ENCODE measurements around the gene TMCC2.
A peak's percentile ranks its signal among the peaks of the same experiment; 100 is the strongest.

The TMCC2 gene

GRCh38 chr1:205258719-205259118 lies 31.0 kb downstream of the TMCC2 start:
- Histone ChIP-seq H3K18ac (ENCODE audit: low read length) (no peak overlapping the region), H3K23ac (ENCODE audit: low read length) (no peak overlapping the region), H3K79me2 (ENCODE audit: control insufficient read depth, insufficient read depth, low read length, poor library complexity) (no peaks in the 10 kb centered on the region), H3K79me1 (ENCODE audit: low read length) (peaks cover 11% of the 10 kb centered on the region), H3K4me3 (ENCODE audit: low read depth, low read length) (no peak overlapping the region), H4K91ac (ENCODE audit: low read depth, low read length) (peak overlapping the region; percentile 68), H2AK5ac (ENCODE audit: low read length) (no peak overlapping the region), H3K9ac (ENCODE audit: low read length) (no peak overlapping the region), H3K9me3 (ENCODE audit: insufficient read depth, low read depth, low read length) (no peaks in the 10 kb centered on the region), H3K4ac (ENCODE audit: low read depth, low read length) (no peak overlapping the region), H3K27me3 (ENCODE audit: insufficient read depth, low read length) (no peaks in the 10 kb centered on the region), H2AFZ (ENCODE audit: insufficient read depth, low read length, poor library complexity) (peak overlapping the region; percentile 8), H2BK5ac (ENCODE audit: low read depth, low read length, poor library complexity) (no peak overlapping the region), H3K4me2 (ENCODE audit: low read length) (no peak overlapping the region), H4K8ac (ENCODE audit: low read depth, low read length) (no peak overlapping the region), H3K4me1 (ENCODE audit: control insufficient read depth in 1 of 2, insufficient read depth in 2 of 2, low read length in 2 of 2) (peaks cover 16 to 24% of the 10 kb centered on the region in 2 experiments), H3K27ac (ENCODE audit: low read depth, low read length) (peak overlapping the region; percentile 44), H2BK120ac (ENCODE audit: insufficient read depth, low read length, poor library complexity) (peak overlapping the region; percentile 67), H3K14ac (ENCODE audit: low read length) (no peak overlapping the region), H3K36me3 (ENCODE audit: control insufficient read depth in 1 of 2, insufficient read depth in 2 of 2, low read length in 2 of 2) (no peaks in the 10 kb centered on the region), H2BK12ac (ENCODE audit: low read length) (no peak overlapping the region), H4K12ac (ENCODE audit: low read depth, low read length) (no peak overlapping the region)
- WGBS (ENCODE audit: extremely low coverage, insufficient coverage, insufficient read length): no CpG with 5 or more reads among the region's 8 CpGs
- DNase-seq: peak; percentile 24 to 27

DNA sequence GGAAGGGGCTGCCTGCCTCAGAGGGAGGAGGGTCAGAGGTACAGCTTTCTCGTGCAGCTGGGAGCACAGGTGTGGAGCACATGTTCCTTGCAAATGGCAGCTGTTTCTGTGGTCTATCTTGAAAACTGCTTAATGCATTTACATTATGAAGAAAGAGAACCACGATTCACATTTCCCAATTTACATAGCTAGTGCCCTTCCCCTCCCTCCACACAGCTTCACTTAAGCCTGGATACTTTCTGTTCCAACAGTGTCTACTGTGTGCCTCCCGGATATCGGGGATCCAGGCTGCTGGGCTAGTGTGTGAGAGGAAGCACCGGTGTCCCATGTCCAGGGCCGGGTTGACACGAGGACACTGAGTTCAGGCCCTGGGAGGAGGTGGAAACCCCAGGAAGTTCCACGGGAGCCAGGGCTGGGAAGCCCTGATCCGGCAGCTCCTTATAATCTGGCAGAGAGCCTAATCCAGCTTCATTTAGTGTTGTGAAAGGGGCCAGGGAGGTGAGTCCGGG lies 31.6 kb downstream of the TMCC2 start:
- H2BK12ac ChIP-seq (ENCODE audit: low read length): peak overlapping the region; percentile 61
- H3K27ac ChIP-seq (ENCODE audit: low read depth, low read length): no peak overlapping the region
- peak overlapping the region; percentile 3 for H2BK5ac ChIP-seq (ENCODE audit: low read depth, low read length, poor library complexity)
- H3K79me2 ChIP-seq (ENCODE audit: control insufficient read depth, insufficient read depth, low read length, poor library complexity): no peaks in the 10 kb centered on the region
- H3K36me3 ChIP-seq (ENCODE audit: control insufficient read depth in 1 of 2, insufficient read depth in 2 of 2, low read length in 2 of 2): no peaks in the 10 kb centered on the region
- peak overlapping the region; percentile 32 for H3K18ac ChIP-seq (ENCODE audit: low read length)
- no peaks in the 10 kb centered on the region for H3K9me3 ChIP-seq (ENCODE audit: insufficient read depth, low read depth, low read length)
- no peak for DNase-seq
- H4K8ac ChIP-seq (ENCODE audit: low read depth, low read length): no peak overlapping the region
- no peak overlapping the region for H3K4me2 ChIP-seq (ENCODE audit: low read length)
- peak overlapping the region; percentile 53 for H2BK120ac ChIP-seq (ENCODE audit: insufficient read depth, low read length, poor library complexity)
- no peak overlapping the region for H3K9ac ChIP-seq (ENCODE audit: low read length)
- WGBS (ENCODE audit: extremely low coverage, insufficient coverage, insufficient read length): no CpG with 5 or more reads among the region's 10 CpGs
- peak overlapping the region; percentile 64 for H4K91ac ChIP-seq (ENCODE audit: low read depth, low read length)
- no peak overlapping the region for H3K23ac ChIP-seq (ENCODE audit: low read length)
- peaks cover 11% of the 10 kb centered on the region for H3K79me1 ChIP-seq (ENCODE audit: low read length)
- H3K4me1 ChIP-seq (ENCODE audit: control insufficient read depth in 1 of 2, insufficient read depth in 2 of 2, low read length in 2 of 2): peaks cover 16 to 24% of the 10 kb centered on the region in 2 experiments
- H3K4me3 ChIP-seq (ENCODE audit: low read depth, low read length): no peak overlapping the region
- H3K14ac ChIP-seq (ENCODE audit: low read length): peak overlapping the region; percentile 21
- no peak overlapping the region for H2AFZ ChIP-seq (ENCODE audit: insufficient read depth, low read length, poor library complexity)
- no peak overlapping the region for H4K12ac ChIP-seq (ENCODE audit: low read depth, low read length)
- H3K27me3 ChIP-seq (ENCODE audit: insufficient read depth, low read length): no peaks in the 10 kb centered on the region
- peak overlapping the region; percentile 33 for H2AK5ac ChIP-seq (ENCODE audit: low read length)
- no peak overlapping the region for H3K4ac ChIP-seq (ENCODE audit: low read depth, low read length)

DNA sequence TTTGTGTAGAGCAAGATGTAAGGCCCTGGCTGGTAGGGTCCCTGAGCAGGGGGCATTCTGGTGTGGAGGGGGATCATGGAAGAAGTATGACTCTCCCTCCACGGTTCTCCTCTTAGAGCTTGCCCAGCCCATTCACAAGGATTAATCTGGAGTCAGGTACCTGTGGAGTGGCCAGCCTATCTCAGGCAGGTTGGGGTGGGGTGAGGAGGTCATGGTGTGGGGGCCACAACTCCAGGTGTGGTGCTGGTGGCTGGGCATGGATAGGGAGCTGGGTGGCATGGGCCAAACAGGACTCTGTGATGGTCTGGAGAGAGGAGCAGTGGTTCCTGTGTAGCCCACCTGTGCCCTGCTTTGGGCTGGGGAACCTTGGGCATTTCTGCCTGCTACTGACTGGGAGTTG lies 32.3 kb downstream of the TMCC2 start:
- Histone ChIP-seq H2AK5ac (ENCODE audit: low read length) (peak overlapping the region; percentile 33), H4K8ac (ENCODE audit: low read depth, low read length) (no peak overlapping the region), H3K79me2 (ENCODE audit: control insufficient read depth, insufficient read depth, low read length, poor library complexity) (no peaks in the 10 kb centered on the region), H3K4ac (ENCODE audit: low read depth, low read length) (no peak overlapping the region), H3K27ac (ENCODE audit: low read depth, low read length) (no peak overlapping the region), H2AFZ (ENCODE audit: insufficient read depth, low read length, poor library complexity) (no peak overlapping the region), H2BK120ac (ENCODE audit: insufficient read depth, low read length, poor library complexity) (peak overlapping the region; percentile 53), H3K36me3 (ENCODE audit: control insufficient read depth in 1 of 2, insufficient read depth in 2 of 2, low read length in 2 of 2) (no peaks in the 10 kb centered on the region), H2BK5ac (ENCODE audit: low read depth, low read length, poor library complexity) (no peak overlapping the region), H3K18ac (ENCODE audit: low read length) (no peak overlapping the region), H4K12ac (ENCODE audit: low read depth, low read length) (no peak overlapping the region), H3K4me2 (ENCODE audit: low read length) (no peak overlapping the region), H2BK12ac (ENCODE audit: low read length) (peak overlapping the region; percentile 32), H3K23ac (ENCODE audit: low read length) (no peak overlapping the region), H3K9me3 (ENCODE audit: insufficient read depth, low read depth, low read length) (no peaks in the 10 kb centered on the region), H3K9ac (ENCODE audit: low read length) (no peak overlapping the region), H3K27me3 (ENCODE audit: insufficient read depth, low read length) (no peaks in the 10 kb centered on the region), H3K79me1 (ENCODE audit: low read length) (peaks cover 11% of the 10 kb centered on the region), H3K4me1 (ENCODE audit: control insufficient read depth in 1 of 2, insufficient read depth in 2 of 2, low read length in 2 of 2) (peaks cover 16 to 24% of the 10 kb centered on the region in 2 experiments), H4K91ac (ENCODE audit: low read depth, low read length) (peak overlapping the region; percentile 64), H3K4me3 (ENCODE audit: low read depth, low read length) (no peak overlapping the region), H3K14ac (ENCODE audit: low read length) (no peak overlapping the region)
- no CpG with 5 or more reads among the region's 1 CpG for WGBS (ENCODE audit: extremely low coverage, insufficient coverage, insufficient read length)
- DNase-seq: no peak

GRCh38 chr1:205260948-205261732 lies 33.4 kb downstream of the TMCC2 start:
- Histone ChIP-seq H2BK120ac (ENCODE audit: insufficient read depth, low read length, poor library complexity) (no peak overlapping the region), H2BK12ac (ENCODE audit: low read length) (no peak overlapping the region), H4K12ac (ENCODE audit: low read depth, low read length) (no peak overlapping the region), H2AK5ac (ENCODE audit: low read length) (no peak overlapping the region), H3K4ac (ENCODE audit: low read depth, low read length) (no peak overlapping the region), H3K4me2 (ENCODE audit: low read length) (no peak overlapping the region), H3K4me1 (ENCODE audit: control insufficient read depth in 1 of 2, insufficient read depth in 2 of 2, low read length in 2 of 2) (peaks cover 16 to 24% of the 10 kb centered on the region in 2 experiments), H3K36me3 (ENCODE audit: control insufficient read depth in 1 of 2, insufficient read depth in 2 of 2, low read length in 2 of 2) (no peaks in the 10 kb centered on the region), H4K8ac (ENCODE audit: low read depth, low read length) (no peak overlapping the region), H3K14ac (ENCODE audit: low read length) (no peak overlapping the region), H3K4me3 (ENCODE audit: low read depth, low read length) (no peak overlapping the region), H2AFZ (ENCODE audit: insufficient read depth, low read length, poor library complexity) (no peak overlapping the region), H3K79me2 (ENCODE audit: control insufficient read depth, insufficient read depth, low read length, poor library complexity) (no peaks in the 10 kb centered on the region), H4K91ac (ENCODE audit: low read depth, low read length) (no peak overlapping the region), H3K27ac (ENCODE audit: low read depth, low read length) (no peak overlapping the region), H3K9me3 (ENCODE audit: insufficient read depth, low read depth, low read length) (no peaks in the 10 kb centered on the region), H3K18ac (ENCODE audit: low read length) (no peak overlapping the region), H3K27me3 (ENCODE audit: insufficient read depth, low read length) (no peaks in the 10 kb centered on the region), H3K23ac (ENCODE audit: low read length) (no peak overlapping the region), H2BK5ac (ENCODE audit: low read depth, low read length, poor library complexity) (no peak overlapping the region), H3K79me1 (ENCODE audit: low read length) (peaks cover 11% of the 10 kb centered on the region), H3K9ac (ENCODE audit: low read length) (no peak overlapping the region)
- WGBS (ENCODE audit: extremely low coverage, insufficient coverage, insufficient read length): no CpG with 5 or more reads among the region's 8 CpGs
- DNase-seq: peak in 1 of 2 donors; percentile 13
